PC-9 (cell line): ENCODE data around the gene MAP10. TPM values are rescaled to one million over a fixed set of nuclear protein-coding genes. Genes with fewer than 3 reads are reported as not detected.

ENCODE experiments used
- BruUV-seq: library from RNA; stranded (reverse); fragments of 400-500 nt; replicated peaks from 2 replicates; lab custom pipeline; 2021; lab: Mats Ljungman, UMichigan
- CTCF ChIA-PET: fragments of 300-600 bp; sonication (Branson Sonifier 250); formaldehyde crosslinking; loops from one replicate; lab custom pipeline; 2022; ENCODE audit warnings: antibody characterized with exemption; lab: Charles Lee
- POLR2A ChIA-PET: fragments of 300-600 bp; sonication (Branson Sonifier 250); formaldehyde crosslinking; loops from one replicate; lab custom pipeline; 2022; ENCODE audit warnings: antibody characterized with exemption; ENCODE audit not compliant: unreplicated experiment; lab: Charles Lee
- DNase-seq, 2 experiments: peaks; one replicate each; pipeline versions ENCODE4 v3.0.0 to v3.0.0-alpha.2; 2015 to 2022; ENCODE audit warnings: mixed read lengths in 1 of 2
- H2AFZ ChIP-seq: fragments of 200-600 bp; sonication (generic); 2 replicates; pipeline ENCODE4 v1.8.1; 2017; ENCODE audit warnings: antibody characterized with exemption
- H3F3A ChIP-seq: fragments of 200-600 bp; sonication (generic); 2 replicates; pipeline ENCODE4 v1.8.1; 2017; ENCODE audit warnings: antibody characterized with exemption, mild to moderate bottlenecking, low read depth; ENCODE audit not compliant: insufficient read depth
- H3K27ac ChIP-seq: fragments of 200-600 bp; sonication (generic); 2 replicates; pipeline ENCODE4 v1.6.1; 2016; ENCODE audit warnings: mixed run types
- H3K27me3 ChIP-seq: fragments of 200-600 bp; sonication (generic); 2 replicates; pipeline ENCODE4 v1.6.1; 2016; ENCODE audit warnings: low read depth, mixed run types; ENCODE audit not compliant: insufficient read depth
- H3K36me3 ChIP-seq: fragments of 200-600 bp; sonication (generic); 2 replicates; pipeline ENCODE4 v1.6.1; 2016; ENCODE audit warnings: low read depth, mixed run types
- H3K4me1 ChIP-seq: fragments of 200-600 bp; sonication (generic); replicated peaks from 2 replicates; pipeline ENCODE4 v1.6.1; 2016; ENCODE audit warnings: mixed run types; ENCODE audit not compliant: insufficient read depth
- H3K4me2 ChIP-seq: fragments of 200-600 bp; sonication (generic); 2 replicates; pipeline ENCODE4 v1.6.1; 2017; ENCODE audit warnings: mixed run types
- H3K4me3 ChIP-seq: fragments of 200-600 bp; sonication (generic); 2 replicates; pipeline ENCODE4 v1.6.1; 2016; ENCODE audit warnings: mixed run types
- H3K79me2 ChIP-seq: fragments of 200-600 bp; sonication (generic); 2 replicates; pipeline ENCODE4 v1.6.1; 2017; ENCODE audit warnings: low read depth, mixed run types
- H3K9me2 ChIP-seq: fragments of 200-600 bp; sonication (generic); 2 replicates; pipeline ENCODE4 v1.8.1; 2017; ENCODE audit warnings: mild to moderate bottlenecking; ENCODE audit not compliant: insufficient read depth
- H3K9me3 ChIP-seq: fragments of 200-600 bp; sonication (generic); 2 replicates; pipeline ENCODE4 v1.8.1; 2016; ENCODE audit warnings: low read depth; ENCODE audit not compliant: insufficient read depth
- H4K20me1 ChIP-seq: fragments of 200-600 bp; sonication (generic); 2 replicates; pipeline ENCODE4 v1.8.1; 2017; ENCODE audit not compliant: insufficient read depth
- CTCF ChIP-seq: fragments of 200-600 bp; sonication (generic); conservative IDR thresholded peaks from 2 replicates; pipeline ENCODE4 v1.6.1; 2017; ENCODE audit warnings: mixed run types, antibody characterized with exemption, mild to moderate bottlenecking, moderate library complexity
- EZH2 ChIP-seq: fragments of 200-600 bp; sonication (generic); IDR thresholded peaks from 2 replicates; pipeline ENCODE4 v1.8.0; 2017; ENCODE audit warnings: antibody characterized with exemption, low read depth
- intact Hi-C: fragments of 100-400 bp; cut with micrococcal nuclease; formaldehyde crosslinking; loops from one replicate; pipeline ENCODE4 v1.10.0; 2022; ENCODE audit not compliant: unreplicated experiment
- total RNA-seq: library from RNA; stranded (reverse); gene quantifications from 2 replicates; pipeline ENCODE4 v1.2.3, GENCODE V29; 2021

Gene MAP10
- total RNA-seq, 1 experiment from 2014 or later: 0.13 TPM

- no peaks in the 10 kb centered on the region for H3K27me3 ChIP-seq
- TF ChIP-seq CTCF (no peak), EZH2 (no peak)
- H3F3A ChIP-seq: no peaks in the 10 kb centered on the region
- intact Hi-C loops: no loop called here
- no peak overlapping the region for H3K4me3 ChIP-seq
- no peaks in the 10 kb centered on the region for H3K9me2 ChIP-seq
- CTCF ChIA-PET: no interaction called here
- no peaks in the 10 kb centered on the region for H3K36me3 ChIP-seq
- H3K9me3 ChIP-seq: no peaks in the 10 kb centered on the region
- no peaks in the 10 kb centered on the region for H4K20me1 ChIP-seq
- no peak overlapping the region for H3K27ac ChIP-seq
- no peaks in the 10 kb centered on the region for H3K79me2 ChIP-seq
- H3K4me1 ChIP-seq: no peaks in the 10 kb centered on the region
- no TSS peak for BruUV-seq
- no peak overlapping the region for H2AFZ ChIP-seq
- POLR2A ChIA-PET: no interaction called here
- no peak for DNase-seq
- H3K4me2 ChIP-seq: no peak overlapping the region
Observed at GRCh38 chr1:232798920-232799319, 6.3 kb upstream of the MAP10 start.

- no TSS peak for BruUV-seq
- Histone ChIP-seq H3K4me1 (no peaks in the 10 kb centered on the region; the same call in 1 of the 2 replicates), H3K9me3 (no peaks in the 10 kb centered on the region), H3K27ac (no peak overlapping the region), H3K27me3 (no peaks in the 10 kb centered on the region), H3K36me3 (no peaks in the 10 kb centered on the region), H3K4me2 (no peak overlapping the region), H3K9me2 (no peaks in the 10 kb centered on the region), H3F3A (no peaks in the 10 kb centered on the region), H4K20me1 (no peaks in the 10 kb centered on the region), H3K79me2 (no peaks in the 10 kb centered on the region), H3K4me3 (no peak overlapping the region), H2AFZ (no peak overlapping the region)
- TF ChIP-seq CTCF (no peak), EZH2 (no peak)
- DNase-seq: no peak
- intact Hi-C loops: no loop called here
- ChIA-PET POLR2A (no interaction called here), CTCF (no interaction called here)
Observed at GRCh38 chr1:232806186-232806510, 932 bp downstream of the MAP10 start.

GRCh38 chr1:232810856-232811255 lies 5.6 kb downstream of the MAP10 start:
- no peak for DNase-seq
- intact Hi-C loops: no loop called here
- TF ChIP-seq EZH2 (no peak), CTCF (no peak)
- POLR2A ChIA-PET: no interaction called here
- no TSS peak for BruUV-seq
- H3K4me2 ChIP-seq: no peak overlapping the region
- no peaks in the 10 kb centered on the region for H3K27me3 ChIP-seq
- H2AFZ ChIP-seq: no peak overlapping the region
- no peaks in the 10 kb centered on the region for H3K79me2 ChIP-seq
- H3K4me3 ChIP-seq: no peak overlapping the region
- CTCF ChIA-PET: no interaction called here
- H3F3A ChIP-seq: no peaks in the 10 kb centered on the region
- H3K9me2 ChIP-seq: no peaks in the 10 kb centered on the region
- H3K27ac ChIP-seq: no peak overlapping the region
- H3K36me3 ChIP-seq: no peaks in the 10 kb centered on the region
- H4K20me1 ChIP-seq: no peaks in the 10 kb centered on the region
- H3K9me3 ChIP-seq: no peaks in the 10 kb centered on the region
- no peaks in the 10 kb centered on the region; the same call in 1 of the 2 replicates for H3K4me1 ChIP-seq
